ENCODE measurements around the gene NOG.

GRCh38 chr17:56641373-56641772 is 47.9 kb downstream of the NOG start:
- TF ChIP-seq CTCF (conservative IDR thresholded peaks at IDR 0.05; ENCODE audit: low read length) (no peak), EZH2phosphoT487 (IDR thresholded peaks at IDR 0.05; ENCODE audit: borderline replicate concordance, low read depth, low read length) (no peak)
